ENCODE data around the gene GPAT2. TPM values are rescaled to one million over a fixed set of nuclear protein-coding genes. Genes with fewer than 3 reads are reported as not detected.
"Not testable (repeated sequence)": the region's sequence is repeated elsewhere in the genome, so short reads cannot be mapped to it uniquely, and the experiment has no call there.

GPAT2 gene
- total RNA-seq, 1 donor from 2014 or later = 9.4 TPM

- H3K4me3 ChIP-seq; H3K36me3 ChIP-seq; DNase-seq (ENCODE audit: low spot score in 2 of 2); H3K27me3 ChIP-seq; H3K4me1 ChIP-seq; H3K9me3 ChIP-seq; intact Hi-C loops (cut with DNase I); H3K27ac ChIP-seq: not testable (repeated sequence)
These were observed 21.1 kb upstream of the GPAT2 start for GRCh38 chr2:96055830-96056229.

- H3K36me3 ChIP-seq; H3K27me3 ChIP-seq; H3K4me3 ChIP-seq; DNase-seq (ENCODE audit: low spot score in 2 of 2); H3K9me3 ChIP-seq; intact Hi-C loops (cut with DNase I); H3K4me1 ChIP-seq; H3K27ac ChIP-seq: not testable (repeated sequence)
These were observed 19.8 kb upstream of the GPAT2 start for GRCh38 chr2:96054537-96054936.

GRCh38 chr2:96053385-96053784 lies 18.7 kb upstream of the GPAT2 start:
- DNase-seq (ENCODE audit: low spot score in 2 of 2); intact Hi-C loops (cut with DNase I); H3K27ac ChIP-seq: not testable (repeated sequence)

GRCh38 chr2:96052632-96053031 lies 17.9 kb upstream of the GPAT2 start:
- H3K27me3 ChIP-seq; H3K27ac ChIP-seq; H3K4me3 ChIP-seq; intact Hi-C loops (cut with DNase I); H3K9me3 ChIP-seq; H3K4me1 ChIP-seq; H3K36me3 ChIP-seq; DNase-seq (ENCODE audit: low spot score in 2 of 2): not testable (repeated sequence)

More at GRCh38 chr2:96053385-96053784, 18.7 kb upstream of the GPAT2 start:
- not testable (repeated sequence) for H3K4me3 ChIP-seq, H3K4me1 ChIP-seq, H3K27me3 ChIP-seq, H3K36me3 ChIP-seq, H3K9me3 ChIP-seq

GRCh38 chr2:96049917-96050262 lies 15.2 kb upstream of the GPAT2 start:
- H3K27me3 ChIP-seq; H3K27ac ChIP-seq; H3K4me1 ChIP-seq; intact Hi-C loops (cut with DNase I); H3K9me3 ChIP-seq; H3K36me3 ChIP-seq; H3K4me3 ChIP-seq; DNase-seq (ENCODE audit: low spot score in 2 of 2): not testable (repeated sequence)

GRCh38 chr2:96049049-96049916 lies 14.6 kb upstream of the GPAT2 start:
- H3K4me1 ChIP-seq; H3K36me3 ChIP-seq; H3K27me3 ChIP-seq; H3K4me3 ChIP-seq; DNase-seq (ENCODE audit: low spot score in 2 of 2); H3K9me3 ChIP-seq; H3K27ac ChIP-seq; intact Hi-C loops (cut with DNase I): not testable (repeated sequence)

- H3K4me3 ChIP-seq; H3K9me3 ChIP-seq; DNase-seq (ENCODE audit: low spot score in 2 of 2); H3K4me1 ChIP-seq; H3K27ac ChIP-seq; H3K27me3 ChIP-seq; intact Hi-C loops (cut with DNase I); H3K36me3 ChIP-seq: not testable (repeated sequence)
These were observed 838 bp upstream of the GPAT2 start for GRCh38 chr2:96035554-96035953.

GRCh38 chr2:96033997-96034396 lies 719 bp downstream of the GPAT2 start:
- DNase-seq (ENCODE audit: low spot score in 2 of 2); H3K27ac ChIP-seq; H3K27me3 ChIP-seq; H3K9me3 ChIP-seq; H3K4me3 ChIP-seq; intact Hi-C loops (cut with DNase I); H3K4me1 ChIP-seq; H3K36me3 ChIP-seq: not testable (repeated sequence)

- H3K9me3 ChIP-seq; DNase-seq (ENCODE audit: low spot score in 2 of 2); H3K27ac ChIP-seq; H3K36me3 ChIP-seq; H3K4me1 ChIP-seq; H3K4me3 ChIP-seq; H3K27me3 ChIP-seq: not testable (repeated sequence)
- intact Hi-C loops (cut with DNase I) = loop anchor here (10.0 kb wide), 2 partner anchors 87 to 147 kb away; partner anchors contain the start of gene ADRA2B
These were observed 6.9 kb downstream of the GPAT2 start for GRCh38 chr2:96027725-96028325.

- H3K27me3 ChIP-seq; H3K27ac ChIP-seq; H3K36me3 ChIP-seq; H3K4me1 ChIP-seq; H3K4me3 ChIP-seq; H3K9me3 ChIP-seq; DNase-seq (ENCODE audit: low spot score in 2 of 2): not testable (repeated sequence)
- intact Hi-C loops (cut with DNase I) = loop anchor here (10.0 kb wide), 2 partner anchors 89 to 149 kb away; partner anchors contain the start of gene ADRA2B
These were observed 9.0 kb downstream of the GPAT2 start for GRCh38 chr2:96025755-96026154.

- Histone ChIP-seq H3K36me3 (no peaks in the 10 kb centered on the region), H3K27me3 (no peaks in the 10 kb centered on the region), H3K9me3 (no peaks in the 10 kb centered on the region), H3K4me3 (no peak overlapping the region), H3K4me1 (no peaks in the 10 kb centered on the region), H3K27ac (no peak overlapping the region)
- peak in 1 of 2 donors; percentile 24 for DNase-seq (ENCODE audit: low spot score in 2 of 2)
- no peak for TF ChIP-seq CTCF (IDR thresholded peaks at IDR 0.05)
- intact Hi-C loops (cut with DNase I) = loop anchor here (10.0 kb wide), 2 partner anchors 90 to 150 kb away; partner anchors contain the start of gene ADRA2B
These were observed 9.6 kb downstream of the GPAT2 start for GRCh38 chr2:96025194-96025492.

Data from ascending aorta (tissue), 2 donors.